ENCODE results near the gene ARMC7. TPM values are rescaled to one million over a fixed set of nuclear protein-coding genes. Genes with fewer than 3 reads are reported as not detected.

The ARMC7 gene
- total RNA-seq, 1 donor from 2014 or later = 15.6 TPM

- H3K4me3 Mint-ChIP-seq = no peak overlapping the region
- no peak for DNase-seq (ENCODE audit: low read depth, low spot score)
Observed at GRCh38 chr17:75074532-75074931, 35.2 kb upstream of the ARMC7 start.

GRCh38 chr17:75075597-75076336 lies 34.0 kb upstream of the ARMC7 start:
- no peak for DNase-seq (ENCODE audit: low read depth, low spot score)
- Mint-ChIP-seq H3K27me3 (ENCODE audit: low read depth) (no peaks in the 10 kb centered on the region), H3K27ac (ENCODE audit: unreplicated experiment) (no peak overlapping the region), H3K4me3 (no peak overlapping the region), H3K4me1 (peaks cover 11% of the 10 kb centered on the region), H3K9me3 (no peaks in the 10 kb centered on the region), H3K36me3 (ENCODE audit: low read depth) (no peaks in the 10 kb centered on the region)
- no peak for TF ChIP-seq CTCF (conservative IDR thresholded peaks at IDR 0.05)

More at GRCh38 chr17:75074532-75074931, 35.2 kb upstream of the ARMC7 start:
- no peaks in the 10 kb centered on the region for H3K36me3 Mint-ChIP-seq (ENCODE audit: low read depth)
- H3K9me3 Mint-ChIP-seq = no peaks in the 10 kb centered on the region
- H3K27me3 Mint-ChIP-seq (ENCODE audit: low read depth) = no peaks in the 10 kb centered on the region
- no peak overlapping the region for H3K27ac Mint-ChIP-seq (ENCODE audit: unreplicated experiment)
- peaks cover 6% of the 10 kb centered on the region for H3K4me1 Mint-ChIP-seq
- TF ChIP-seq CTCF (conservative IDR thresholded peaks at IDR 0.05) = no peak

- Mint-ChIP-seq H3K4me1 (peaks cover 12% of the 10 kb centered on the region), H3K9me3 (no peaks in the 10 kb centered on the region), H3K4me3 (no peak overlapping the region), H3K27ac (ENCODE audit: unreplicated experiment) (no peak overlapping the region), H3K27me3 (ENCODE audit: low read depth) (no peaks in the 10 kb centered on the region), H3K36me3 (ENCODE audit: low read depth) (no peaks in the 10 kb centered on the region)
- no peak for TF ChIP-seq CTCF (conservative IDR thresholded peaks at IDR 0.05)
- no peak for DNase-seq (ENCODE audit: low read depth, low spot score)
Observed at GRCh38 chr17:75077072-75077495, 32.7 kb upstream of the ARMC7 start.

- H3K27ac Mint-ChIP-seq (ENCODE audit: unreplicated experiment) = no peak overlapping the region
- H3K4me3 Mint-ChIP-seq = no peak overlapping the region
- no peak for DNase-seq (ENCODE audit: low read depth, low spot score)
- no peaks in the 10 kb centered on the region for H3K27me3 Mint-ChIP-seq (ENCODE audit: low read depth)
- no peaks in the 10 kb centered on the region for H3K9me3 Mint-ChIP-seq
- H3K4me1 Mint-ChIP-seq = peaks cover 18% of the 10 kb centered on the region
- TF ChIP-seq CTCF (conservative IDR thresholded peaks at IDR 0.05) = no peak
- H3K36me3 Mint-ChIP-seq (ENCODE audit: low read depth) = no peaks in the 10 kb centered on the region
Observed at GRCh38 chr17:75077496-75078283, 32.1 kb upstream of the ARMC7 start.

GRCh38 chr17:75078284-75079022 lies 31.3 kb upstream of the ARMC7 start:
- no peaks in the 10 kb centered on the region for H3K36me3 Mint-ChIP-seq (ENCODE audit: low read depth)

More at GRCh38 chr17:75078284-75079022, 31.3 kb upstream of the ARMC7 start:
- Mint-ChIP-seq H3K4me3 (no peak overlapping the region), H3K4me1 (peaks cover 19% of the 10 kb centered on the region), H3K27me3 (ENCODE audit: low read depth) (no peaks in the 10 kb centered on the region), H3K27ac (ENCODE audit: unreplicated experiment) (no peak overlapping the region), H3K9me3 (no peaks in the 10 kb centered on the region)
- no peak for DNase-seq (ENCODE audit: low read depth, low spot score)
- no peak for TF ChIP-seq CTCF (conservative IDR thresholded peaks at IDR 0.05)

Measured in neural crest cell (in vitro differentiated cells).